ENCODE results near the gene EFHD2.
"Not testable (repeated sequence)": the region's sequence is repeated elsewhere in the genome, so short reads cannot be mapped to it uniquely, and the experiment has no call there.

EFHD2 gene

GRCh38 chr1:15456313-15456954 lies 46.7 kb downstream of the EFHD2 start, which contains the start of gene CELA2A:
CELA2A (plus strand) TSS chr1:15456732; CDS start chr1:15456754, 22 bp downstream.
- no peak for DNase-seq

GRCh38 chr1:15457585-15457984 lies 47.9 kb downstream of the EFHD2 start:
- DNase-seq, result no peak

GRCh38 chr1:15458388-15458787 lies 48.7 kb downstream of the EFHD2 start:
- DNase-seq, result not testable (repeated sequence)

- DNase-seq, result no peak
These were observed 50.4 kb downstream of the EFHD2 start for GRCh38 chr1:15459771-15460707.

- no peak for DNase-seq
These were observed 51.0 kb downstream of the EFHD2 start for GRCh38 chr1:15460708-15461095.

- peak; percentile 20 to 32 for DNase-seq
These were observed 53.5 kb downstream of the EFHD2 start for GRCh38 chr1:15463064-15463800.

GRCh38 chr1:15463926-15464322 lies 54.2 kb downstream of the EFHD2 start:
- DNase-seq, result not testable (repeated sequence)

- DNase-seq, result no peak
These were observed 56.0 kb downstream of the EFHD2 start for GRCh38 chr1:15465674-15466073.

GRCh38 chr1:15466955-15467625 lies 57.4 kb downstream of the EFHD2 start:
- DNase-seq, result not testable (repeated sequence)

- DNase-seq, result no peak
These were observed 58.5 kb downstream of the EFHD2 start for GRCh38 chr1:15468145-15468544.

GRCh38 chr1:15469361-15469760 lies 59.7 kb downstream of the EFHD2 start:
- no peak for DNase-seq

- DNase-seq, result peak; percentile 30 to 62
These were observed 60.2 kb downstream of the EFHD2 start for GRCh38 chr1:15469821-15470448.

- DNase-seq, result not testable (repeated sequence)
These were observed 61.4 kb downstream of the EFHD2 start for GRCh38 chr1:15471067-15471466.

GRCh38 chr1:15471723-15472122 lies 62.0 kb downstream of the EFHD2 start:
- DNase-seq, result not testable (repeated sequence)

GRCh38 chr1:15472587-15472986 lies 62.9 kb downstream of the EFHD2 start:
- no peak for DNase-seq

- no peak for DNase-seq
These were observed 66.1 kb downstream of the EFHD2 start, which contains the start of gene CELA2B for GRCh38 chr1:15475752-15476314. CELA2B (plus strand) TSS chr1:15476104; CDS start chr1:15476126, 22 bp downstream.

GRCh38 chr1:15476927-15477326 lies 67.2 kb downstream of the EFHD2 start:
- no peak for DNase-seq

- DNase-seq, result no peak
These were observed 68.0 kb downstream of the EFHD2 start for GRCh38 chr1:15477646-15478212.

Measured in SHP77 (cell line).